ENCODE data around the gene BAG5.

DNA sequence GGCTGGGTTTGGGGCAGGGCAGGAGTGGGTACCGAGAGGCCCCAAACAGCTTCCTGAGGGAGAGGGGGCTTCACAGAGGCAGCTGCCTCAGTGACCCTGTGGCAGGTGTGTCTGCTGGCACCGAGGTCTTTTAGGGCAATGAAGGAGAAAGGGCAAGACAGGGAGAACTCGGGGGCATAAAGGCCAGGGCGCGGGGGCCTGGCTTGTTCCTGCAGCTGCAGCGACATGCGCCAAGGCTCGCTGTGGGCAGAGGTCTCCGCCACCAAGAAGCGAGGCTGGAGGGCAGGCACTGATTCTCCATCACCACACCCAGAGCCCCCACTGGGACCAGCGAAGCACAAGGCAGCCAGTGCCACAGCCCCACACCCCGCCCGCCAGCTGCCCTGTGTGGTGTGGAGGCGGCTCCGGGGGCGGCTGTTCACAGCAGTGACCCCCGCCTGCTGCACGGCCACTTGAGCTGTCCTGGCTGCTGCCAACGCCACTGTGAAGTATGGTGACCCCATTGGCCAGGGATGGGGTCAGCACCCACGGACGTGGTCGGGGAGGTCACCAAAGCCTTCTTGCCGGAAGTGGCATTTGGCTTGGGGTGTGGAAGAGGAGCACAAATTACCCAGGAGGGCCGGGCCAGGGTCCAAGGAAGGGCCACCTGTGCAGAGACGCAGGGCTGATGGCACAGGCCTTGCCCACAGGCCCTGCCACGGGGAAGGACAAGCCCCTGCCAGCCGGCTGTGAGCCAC lies 16.4 kb downstream of the BAG5 start:
- TF ChIP-seq, protein P1, sequence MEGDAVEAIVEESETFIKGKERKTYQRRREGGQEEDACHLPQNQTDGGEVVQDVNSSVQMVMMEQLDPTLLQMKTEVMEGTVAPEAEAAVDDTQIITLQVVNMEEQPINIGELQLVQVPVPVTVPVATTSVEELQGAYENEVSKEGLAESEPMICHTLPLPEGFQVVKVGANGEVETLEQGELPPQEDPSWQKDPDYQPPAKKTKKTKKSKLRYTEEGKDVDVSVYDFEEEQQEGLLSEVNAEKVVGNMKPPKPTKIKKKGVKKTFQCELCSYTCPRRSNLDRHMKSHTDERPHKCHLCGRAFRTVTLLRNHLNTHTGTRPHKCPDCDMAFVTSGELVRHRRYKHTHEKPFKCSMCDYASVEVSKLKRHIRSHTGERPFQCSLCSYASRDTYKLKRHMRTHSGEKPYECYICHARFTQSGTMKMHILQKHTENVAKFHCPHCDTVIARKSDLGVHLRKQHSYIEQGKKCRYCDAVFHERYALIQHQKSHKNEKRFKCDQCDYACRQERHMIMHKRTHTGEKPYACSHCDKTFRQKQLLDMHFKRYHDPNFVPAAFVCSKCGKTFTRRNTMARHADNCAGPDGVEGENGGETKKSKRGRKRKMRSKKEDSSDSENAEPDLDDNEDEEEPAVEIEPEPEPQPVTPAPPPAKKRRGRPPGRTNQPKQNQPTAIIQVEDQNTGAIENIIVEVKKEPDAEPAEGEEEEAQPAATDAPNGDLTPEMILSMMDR (IDR thresholded peaks at IDR 0.05; ENCODE audit: low read depth, low read length) = no peak
- no peak for TF ChIP-seq EZH2phosphoT487 (IDR thresholded peaks at IDR 0.05; ENCODE audit: low read depth)

Data from OCI-LY3 (cell line).